Measurements from ENCODE around the gene BLOC1S3. TPM values are rescaled to one million over a fixed set of nuclear protein-coding genes. Genes with fewer than 3 reads are reported as not detected.

BLOC1S3 gene
- total RNA-seq, 1 donor from 2014 or later = 8.0 TPM

DNA sequence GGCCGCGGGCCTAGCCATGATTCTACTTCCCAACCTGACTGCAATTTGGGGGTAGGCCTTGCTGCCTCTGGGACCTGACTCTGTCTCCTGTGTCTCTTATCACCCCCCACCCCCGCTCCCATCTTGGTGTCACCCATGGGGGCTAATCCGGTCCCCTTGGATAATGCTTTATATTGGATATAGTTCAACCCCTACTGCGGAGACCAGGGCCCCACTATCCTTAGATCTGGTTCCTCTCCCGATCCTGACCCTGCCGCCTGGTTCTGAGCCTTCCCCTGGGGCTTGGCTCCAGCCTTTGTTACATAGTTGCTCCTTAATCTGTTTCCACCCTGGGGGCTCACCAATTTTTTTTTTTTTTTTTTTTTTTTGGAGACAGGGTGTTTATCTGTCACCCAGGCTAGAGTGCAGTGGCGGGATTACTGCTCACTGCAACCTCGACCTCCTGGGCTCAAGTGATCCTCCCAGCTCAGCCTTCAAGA is 1.3 kb downstream of the BLOC1S3 start:
- Mint-ChIP-seq H3K27ac (peak overlapping the region; percentile 84), H3K27me3 (ENCODE audit: low read depth) (no peaks in the 10 kb centered on the region), H3K4me1 (peaks cover 19% of the 10 kb centered on the region), H3K9me3 (no peaks in the 10 kb centered on the region), H3K4me3 (peak overlapping the region; percentile 70), H3K36me3 (peaks cover 6% of the 10 kb centered on the region)
- DNase-seq (ENCODE audit: low spot score in 2 of 2, unreplicated experiment in 2 of 2) = no peak
- TF ChIP-seq, protein P1, sequence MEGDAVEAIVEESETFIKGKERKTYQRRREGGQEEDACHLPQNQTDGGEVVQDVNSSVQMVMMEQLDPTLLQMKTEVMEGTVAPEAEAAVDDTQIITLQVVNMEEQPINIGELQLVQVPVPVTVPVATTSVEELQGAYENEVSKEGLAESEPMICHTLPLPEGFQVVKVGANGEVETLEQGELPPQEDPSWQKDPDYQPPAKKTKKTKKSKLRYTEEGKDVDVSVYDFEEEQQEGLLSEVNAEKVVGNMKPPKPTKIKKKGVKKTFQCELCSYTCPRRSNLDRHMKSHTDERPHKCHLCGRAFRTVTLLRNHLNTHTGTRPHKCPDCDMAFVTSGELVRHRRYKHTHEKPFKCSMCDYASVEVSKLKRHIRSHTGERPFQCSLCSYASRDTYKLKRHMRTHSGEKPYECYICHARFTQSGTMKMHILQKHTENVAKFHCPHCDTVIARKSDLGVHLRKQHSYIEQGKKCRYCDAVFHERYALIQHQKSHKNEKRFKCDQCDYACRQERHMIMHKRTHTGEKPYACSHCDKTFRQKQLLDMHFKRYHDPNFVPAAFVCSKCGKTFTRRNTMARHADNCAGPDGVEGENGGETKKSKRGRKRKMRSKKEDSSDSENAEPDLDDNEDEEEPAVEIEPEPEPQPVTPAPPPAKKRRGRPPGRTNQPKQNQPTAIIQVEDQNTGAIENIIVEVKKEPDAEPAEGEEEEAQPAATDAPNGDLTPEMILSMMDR (IDR thresholded peaks at IDR 0.05; ENCODE audit: unreplicated experiment) = no peak

DNA sequence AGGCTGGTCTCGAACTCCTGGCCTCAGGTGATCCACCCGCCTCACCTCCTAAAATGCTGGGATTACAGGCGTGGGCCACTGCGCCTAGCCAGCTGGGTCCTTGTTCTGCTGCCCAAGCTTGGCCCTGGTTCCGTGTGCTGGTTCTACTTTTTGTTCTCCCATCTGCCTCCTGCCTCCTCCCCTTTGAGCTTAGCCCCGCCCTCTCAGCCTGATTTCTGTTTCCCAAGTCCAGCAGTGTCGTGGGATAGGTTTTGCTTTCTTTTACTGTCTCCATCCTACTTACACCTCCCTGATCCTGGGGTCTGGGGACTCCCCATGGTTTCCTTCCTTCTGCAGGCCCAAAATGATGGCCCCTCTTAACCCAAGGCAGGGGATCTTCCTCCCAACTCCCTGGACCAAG is 2.4 kb downstream of the BLOC1S3 start:
- Mint-ChIP-seq H3K36me3 (peaks cover 6% of the 10 kb centered on the region), H3K4me1 (peaks cover 19% of the 10 kb centered on the region), H3K27me3 (ENCODE audit: low read depth) (no peaks in the 10 kb centered on the region), H3K9me3 (no peaks in the 10 kb centered on the region), H3K27ac (peak overlapping the region; percentile 72), H3K4me3 (peak overlapping the region; percentile 70)
- no peak for DNase-seq (ENCODE audit: low spot score in 2 of 2, unreplicated experiment in 2 of 2)
- TF ChIP-seq, protein P1 (IDR thresholded peaks at IDR 0.05; ENCODE audit: unreplicated experiment) = no peak

DNA sequence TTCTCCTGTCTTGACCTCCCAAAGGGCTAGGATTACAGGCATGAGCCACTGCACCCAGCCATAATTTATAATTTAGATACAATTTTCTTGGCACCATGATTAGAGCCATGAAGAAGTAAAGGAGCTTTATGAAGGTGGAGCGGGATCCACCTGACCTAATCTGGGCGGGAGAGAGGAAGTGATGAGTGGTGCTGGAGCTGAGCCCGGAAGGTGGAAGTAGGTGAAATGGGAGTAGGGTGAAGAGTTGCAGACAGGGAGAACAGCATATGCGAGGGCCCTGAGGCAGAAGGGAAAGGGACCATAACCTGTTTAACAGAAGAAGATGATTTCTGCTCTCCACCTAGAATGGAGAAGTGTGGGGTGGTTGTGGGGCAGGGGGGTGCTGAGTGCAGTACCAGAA is 4.2 kb downstream of the BLOC1S3 start:
- H3K9me3 Mint-ChIP-seq = no peaks in the 10 kb centered on the region
- no peak for DNase-seq (ENCODE audit: low spot score in 2 of 2, unreplicated experiment in 2 of 2)
- no peaks in the 10 kb centered on the region for H3K27me3 Mint-ChIP-seq (ENCODE audit: low read depth)
- no peak overlapping the region for H3K4me3 Mint-ChIP-seq
- TF ChIP-seq, protein P1 (IDR thresholded peaks at IDR 0.05; ENCODE audit: unreplicated experiment) = no peak
- peaks cover 15% of the 10 kb centered on the region for H3K4me1 Mint-ChIP-seq
- no peak overlapping the region for H3K27ac Mint-ChIP-seq
- peaks cover 6% of the 10 kb centered on the region for H3K36me3 Mint-ChIP-seq

DNA sequence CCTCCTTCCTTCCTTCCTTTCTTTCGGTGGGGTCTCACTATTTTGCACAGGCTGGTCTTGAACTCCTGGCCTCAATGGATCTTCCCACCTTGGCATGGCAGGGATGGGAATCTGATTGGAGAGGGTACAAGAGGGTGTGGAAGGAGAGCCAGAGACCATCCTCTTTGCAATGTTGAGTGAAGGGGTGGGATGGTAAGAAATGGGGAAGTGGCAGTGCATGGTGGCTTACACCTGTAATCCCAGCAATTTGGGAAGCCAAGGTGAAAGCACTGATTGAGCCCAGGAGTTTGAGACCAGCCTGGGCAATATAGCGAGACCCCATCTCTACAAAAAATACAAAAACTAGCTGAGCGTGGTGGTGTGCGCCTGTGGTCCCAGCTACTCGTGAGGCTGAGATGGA is 5.5 kb downstream of the BLOC1S3 start:
- TF ChIP-seq, protein P1 (IDR thresholded peaks at IDR 0.05; ENCODE audit: unreplicated experiment) = no peak
- no peak overlapping the region for H3K27ac Mint-ChIP-seq
- H3K36me3 Mint-ChIP-seq = peaks cover 6% of the 10 kb centered on the region
- DNase-seq (ENCODE audit: low spot score in 2 of 2, unreplicated experiment in 2 of 2) = no peak
- peaks cover 13% of the 10 kb centered on the region for H3K4me1 Mint-ChIP-seq
- H3K4me3 Mint-ChIP-seq = no peak overlapping the region
- no peaks in the 10 kb centered on the region for H3K9me3 Mint-ChIP-seq
- no peaks in the 10 kb centered on the region for H3K27me3 Mint-ChIP-seq (ENCODE audit: low read depth)

DNA sequence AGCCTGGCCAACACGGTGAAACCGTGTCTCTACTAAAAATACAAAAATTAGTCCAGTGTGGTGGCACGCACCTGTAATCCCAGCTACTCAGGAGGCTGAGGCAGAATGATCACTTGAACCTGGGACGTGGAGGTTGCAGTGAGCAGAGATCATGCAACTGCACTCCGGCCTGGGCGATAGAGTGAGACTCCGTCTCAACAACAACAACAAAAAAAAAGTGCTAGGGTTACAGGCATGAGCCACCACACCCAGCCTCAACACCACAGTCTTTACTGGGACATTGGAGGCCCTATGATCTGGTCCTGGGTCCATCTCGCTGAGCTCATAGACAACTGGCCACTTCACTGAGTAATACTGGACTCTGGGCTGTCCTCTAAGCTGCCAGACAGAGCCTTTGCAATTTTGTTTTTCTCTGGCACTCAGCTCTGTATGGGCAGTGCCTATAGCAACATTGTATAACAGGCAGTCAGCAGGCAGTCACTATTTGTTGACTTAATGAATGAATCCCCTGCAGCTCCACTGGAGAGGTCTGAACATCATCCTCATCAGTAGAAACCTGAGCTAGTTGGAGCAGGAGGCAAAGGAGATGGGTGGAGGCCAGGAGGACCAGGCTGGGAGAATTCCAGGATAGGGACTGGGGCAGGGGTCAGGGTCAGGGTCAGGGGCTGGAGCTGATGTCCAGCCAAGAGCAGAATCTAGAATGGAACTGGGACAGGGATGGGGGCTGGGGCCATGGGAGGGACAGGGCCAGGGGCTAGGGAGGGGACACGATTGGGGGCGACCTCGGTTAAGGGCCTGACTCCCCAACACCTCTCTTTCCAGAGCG is 8.1 kb downstream of the BLOC1S3 start:
- Mint-ChIP-seq H3K27ac (no peak overlapping the region), H3K4me1 (no peaks in the 10 kb centered on the region), H3K36me3 (no peaks in the 10 kb centered on the region), H3K9me3 (no peaks in the 10 kb centered on the region), H3K4me3 (no peak overlapping the region), H3K27me3 (ENCODE audit: low read depth) (no peaks in the 10 kb centered on the region)
- TF ChIP-seq, protein P1 (IDR thresholded peaks at IDR 0.05; ENCODE audit: unreplicated experiment) = no peak
- DNase-seq (ENCODE audit: low spot score in 2 of 2, unreplicated experiment in 2 of 2) = no peak

Data from mesothelial cell of epicardium (in vitro differentiated cells).